ENCODE measurements around the gene XRCC6.
"Not testable (repeated sequence)": the region's sequence is repeated elsewhere in the genome, so short reads cannot be mapped to it uniquely, and the experiment has no call there.

The XRCC6 gene

DNA sequence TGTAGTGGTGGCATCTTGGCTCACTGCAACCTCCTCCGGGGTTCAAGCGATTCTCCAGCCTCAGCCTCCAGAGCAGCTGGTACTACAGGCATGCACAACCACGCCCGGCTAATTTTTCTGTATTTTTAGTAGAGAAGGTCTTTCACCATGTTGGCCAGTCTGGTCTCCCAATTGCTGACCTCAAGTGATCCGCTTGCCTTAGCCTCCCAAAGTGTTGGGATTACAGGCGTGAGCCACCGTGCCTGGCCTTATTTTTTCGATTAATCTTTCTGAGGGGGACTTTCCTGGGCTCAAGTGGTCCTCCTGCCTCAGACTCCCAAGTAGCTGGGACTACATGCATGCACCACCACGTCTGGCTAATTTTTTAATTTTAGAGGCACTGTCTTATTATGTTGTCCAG, 62.0 kb downstream of the XRCC6 start:
- no peak for DNase-seq (ENCODE audit: low read depth in 2 of 3, low spot score in 1 of 3)

- no peak for DNase-seq (ENCODE audit: low read depth in 2 of 3, low spot score in 1 of 3)
These were observed 62.5 kb downstream of the XRCC6 start for GRCh38 chr22:41683616-41684015.

DNA sequence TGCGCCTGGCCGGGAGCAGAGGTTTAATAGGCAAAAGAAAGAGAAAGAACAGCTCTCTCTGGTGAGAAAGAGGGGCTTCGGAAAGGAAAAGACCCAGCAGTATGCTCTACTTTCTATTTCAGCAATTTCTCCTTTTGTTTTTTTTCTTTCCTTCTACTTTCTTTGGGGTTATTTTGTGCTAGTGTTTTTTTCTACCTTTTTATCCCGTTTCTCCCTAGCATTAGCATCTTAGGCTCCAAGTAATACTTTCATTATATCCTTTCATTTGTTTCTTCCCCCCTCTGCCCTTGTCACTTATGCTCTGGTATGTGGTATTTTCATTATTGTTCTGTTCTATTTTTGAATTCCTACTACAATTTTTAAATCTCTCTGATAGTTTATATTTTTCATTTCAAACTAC, 63.1 kb downstream of the XRCC6 start:
- no peak for DNase-seq (ENCODE audit: low read depth in 2 of 3, low spot score in 1 of 3)

GRCh38 chr22:41686890-41687289, 65.8 kb downstream of the XRCC6 start:
- not testable (repeated sequence) for DNase-seq (ENCODE audit: low read depth in 2 of 3, low spot score in 1 of 3)

DNA sequence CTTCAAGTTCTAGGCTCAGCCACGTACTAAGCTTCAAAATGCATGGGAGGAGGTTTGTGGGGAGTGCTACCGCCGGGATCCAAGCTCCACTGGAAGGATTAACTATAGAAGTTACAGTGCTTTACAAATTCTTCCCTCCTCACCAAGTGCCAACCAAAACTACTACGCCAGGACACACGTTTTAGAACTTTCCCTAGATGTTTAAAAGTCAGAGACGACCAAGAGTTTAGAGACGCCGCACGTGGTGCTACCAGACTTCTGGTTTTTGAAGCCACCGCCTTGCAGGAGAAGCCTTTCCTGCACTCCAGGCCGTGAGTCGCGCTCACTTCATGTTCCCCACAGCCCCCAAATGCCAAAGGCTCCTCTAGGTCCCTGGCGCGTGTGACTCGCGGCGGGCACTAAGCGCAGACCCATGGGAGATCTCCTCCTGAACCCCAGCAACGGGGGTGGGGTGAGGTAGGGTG, 66.8 kb downstream of the XRCC6 start:
- DNase-seq (ENCODE audit: low read depth in 2 of 3, low spot score in 1 of 3): no peak

- DNase-seq (ENCODE audit: low read depth in 2 of 3, low spot score in 1 of 3): peak; percentile 86 to 89 (median 86)
These were observed 67.5 kb downstream of the XRCC6 start, which contains the start of gene SNU13 for GRCh38 chr22:41688365-41689211. Gene SNU13 (minus strand): TSS chr22:41688867. CDS start chr22:41688796, 71 bp downstream.

GRCh38 chr22:41690476-41690875, 69.4 kb downstream of the XRCC6 start:
- no peak for DNase-seq (ENCODE audit: low read depth in 2 of 3, low spot score in 1 of 3)

GRCh38 chr22:41695211-41695610, 74.1 kb downstream of the XRCC6 start:
- no peak for DNase-seq (ENCODE audit: low read depth in 2 of 3, low spot score in 1 of 3)

DNA sequence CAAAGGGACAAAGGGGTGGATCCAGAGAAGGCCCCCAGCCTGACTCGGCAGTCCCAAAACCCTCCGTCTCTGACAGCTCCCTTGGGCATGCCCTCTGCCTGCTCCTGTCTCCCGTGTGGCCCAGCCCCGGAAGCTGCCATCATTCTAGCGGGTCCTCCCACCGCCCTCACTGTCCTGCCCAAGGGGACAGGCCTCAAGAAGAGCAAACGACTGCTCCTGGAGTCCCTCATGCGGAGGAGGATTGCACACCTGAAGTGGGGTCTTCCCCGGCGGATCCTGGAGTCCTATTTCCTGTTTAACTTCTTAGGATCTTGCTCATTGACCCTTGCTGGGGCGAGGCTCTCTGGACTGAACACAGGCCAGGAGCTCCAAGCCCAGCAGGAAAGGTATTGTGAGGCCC, 75.6 kb downstream of the XRCC6 start:
- no peak for DNase-seq (ENCODE audit: low read depth in 2 of 3, low spot score in 1 of 3)

GRCh38 chr22:41697126-41697775, 76.2 kb downstream of the XRCC6 start:
- peak; percentile 82 to 96 (median 92) for DNase-seq (ENCODE audit: low read depth in 2 of 3, low spot score in 1 of 3)

GRCh38 chr22:41699264-41700107, 78.4 kb downstream of the XRCC6 start, which contains the start of gene MEI1:
Gene MEI1 (plus strand): TSS chr22:41699503. CDS start chr22:41699539, 36 bp downstream.
- DNase-seq (ENCODE audit: low read depth in 2 of 3, low spot score in 1 of 3): peak; percentile 87 to 94 (median 90)

DNA sequence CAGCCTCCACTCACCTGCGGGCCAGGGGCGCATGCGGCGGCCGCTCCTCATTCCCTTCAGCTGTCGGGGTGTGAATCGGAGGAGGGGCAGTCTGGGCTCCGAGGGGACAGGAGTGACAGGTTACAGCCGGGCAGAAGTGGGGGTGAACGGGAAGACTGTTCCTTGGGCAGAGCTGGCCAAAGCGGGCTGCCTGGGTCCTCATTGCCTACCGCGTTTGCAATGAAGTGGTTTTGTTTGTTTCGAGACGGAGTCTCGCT, 78.9 kb downstream of the XRCC6 start:
- DNase-seq (ENCODE audit: low read depth in 2 of 3, low spot score in 1 of 3): no peak

- no peak for DNase-seq (ENCODE audit: low read depth in 2 of 3, low spot score in 1 of 3)
These were observed 81.7 kb downstream of the XRCC6 start for GRCh38 chr22:41702763-41703162.

- DNase-seq (ENCODE audit: low read depth in 2 of 3, low spot score in 1 of 3): no peak
These were observed 88.2 kb downstream of the XRCC6 start for GRCh38 chr22:41709341-41709740.

DNA sequence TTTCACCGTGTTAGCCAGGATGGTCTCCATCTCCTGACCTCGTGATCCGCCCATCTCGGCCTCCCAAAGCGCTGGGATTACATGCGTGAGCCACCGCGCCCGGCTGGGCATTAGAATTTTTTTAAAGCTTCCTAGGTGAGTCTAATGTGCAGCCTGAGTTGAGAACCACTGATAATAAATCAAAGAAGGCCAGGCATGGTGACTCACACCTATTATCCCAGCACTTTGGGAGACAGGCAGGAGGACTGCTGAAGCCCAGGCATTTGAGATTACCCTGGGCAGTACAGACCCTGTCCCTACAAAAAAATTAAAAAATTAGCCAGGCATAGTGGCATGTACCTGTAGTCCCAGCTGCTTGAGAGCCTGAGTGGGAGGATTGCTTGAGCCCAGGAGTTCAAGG, 91.9 kb downstream of the XRCC6 start:
- no peak for DNase-seq (ENCODE audit: low read depth in 2 of 3, low spot score in 1 of 3)
